ENCODE measurements around the gene C2orf69.

The C2orf69 gene

DNA sequence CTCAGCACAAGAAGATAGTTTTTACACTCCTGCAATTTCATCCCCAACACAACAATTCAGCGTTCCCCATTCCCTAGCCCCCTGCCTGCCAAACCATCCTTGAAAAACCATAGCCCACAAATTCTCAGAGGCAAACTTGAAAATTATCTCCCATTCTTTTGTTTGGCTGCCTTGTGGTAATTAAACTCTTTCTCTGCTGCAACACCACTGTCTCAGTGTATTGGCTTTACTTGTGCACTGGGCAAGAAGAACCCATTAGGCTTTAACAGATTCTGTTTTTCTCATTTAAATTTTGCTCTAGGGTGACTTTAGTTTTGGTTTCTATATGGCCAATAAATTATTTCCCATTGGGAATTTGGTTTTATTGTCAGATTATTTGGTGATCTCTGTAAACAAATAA, 36.9 kb upstream of the C2orf69 start:
- no peaks in the 10 kb centered on the region for H3K36me3 ChIP-seq (ENCODE audit: insufficient read depth, insufficient read length, low read length)
- DNase-seq (ENCODE audit: low read depth, low spot score), result no peak

DNA sequence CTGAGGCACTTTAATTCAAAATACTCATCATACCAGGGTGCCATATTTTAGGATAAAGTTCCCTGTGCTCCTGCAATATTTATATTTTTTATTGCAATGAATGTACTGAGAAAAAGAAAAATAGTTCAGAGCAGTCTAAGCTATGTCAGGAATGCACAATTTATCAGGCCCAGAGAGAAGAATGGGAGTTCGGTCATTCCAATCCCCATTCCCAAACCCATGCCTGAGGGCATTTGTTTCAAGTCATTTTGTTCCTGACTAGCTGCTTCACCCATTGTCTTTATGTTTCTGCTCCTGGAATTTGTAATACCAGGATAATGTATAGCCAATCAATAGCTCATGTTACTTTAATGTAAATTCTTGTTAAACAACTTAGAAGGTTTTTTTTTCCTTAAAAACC, 35.7 kb upstream of the C2orf69 start:
- Histone ChIP-seq H3K4me3 (ENCODE audit: insufficient read length, low read depth) (no peak overlapping the region), H3K4me1 (ENCODE audit: insufficient read depth, insufficient read length) (no peaks in the 10 kb centered on the region), H3K27me3 (ENCODE audit: insufficient read depth, insufficient read length) (no peaks in the 10 kb centered on the region), H3K9me3 (ENCODE audit: insufficient read depth, low read length) (peaks cover 53% of the 10 kb centered on the region), H3K9ac (ENCODE audit: insufficient read length, low read depth) (no peak overlapping the region), H3K36me3 (ENCODE audit: insufficient read depth, insufficient read length, low read length) (no peaks in the 10 kb centered on the region)
- TF ChIP-seq YY1 (IDR thresholded peaks at IDR 0.05; ENCODE audit: insufficient read depth, insufficient read length) (no peak), SUZ12 (IDR thresholded peaks at IDR 0.05; ENCODE audit: extremely low read depth, insufficient read depth, insufficient read length) (no peak), ZNF274 (IDR thresholded peaks at IDR 0.05; ENCODE audit: low read depth, low read length) (no peak)
- DNase-seq (ENCODE audit: low read depth, low spot score), result no peak

More for the DNA sequence above, 36.9 kb upstream of the C2orf69 start:
- no peak overlapping the region for H3K4me3 ChIP-seq (ENCODE audit: insufficient read length, low read depth)
- H3K4me1 ChIP-seq (ENCODE audit: insufficient read depth, insufficient read length), result no peaks in the 10 kb centered on the region
- no peak for TF ChIP-seq YY1 (IDR thresholded peaks at IDR 0.05; ENCODE audit: insufficient read depth, insufficient read length)
- TF ChIP-seq SUZ12 (IDR thresholded peaks at IDR 0.05; ENCODE audit: extremely low read depth, insufficient read depth, insufficient read length), result no peak
- TF ChIP-seq ZNF274 (IDR thresholded peaks at IDR 0.05; ENCODE audit: low read depth, low read length), result no peak
- H3K27me3 ChIP-seq (ENCODE audit: insufficient read depth, insufficient read length), result no peaks in the 10 kb centered on the region
- H3K9me3 ChIP-seq (ENCODE audit: insufficient read depth, low read length), result peaks cover 53% of the 10 kb centered on the region
- H3K9ac ChIP-seq (ENCODE audit: insufficient read length, low read depth), result no peak overlapping the region

DNA sequence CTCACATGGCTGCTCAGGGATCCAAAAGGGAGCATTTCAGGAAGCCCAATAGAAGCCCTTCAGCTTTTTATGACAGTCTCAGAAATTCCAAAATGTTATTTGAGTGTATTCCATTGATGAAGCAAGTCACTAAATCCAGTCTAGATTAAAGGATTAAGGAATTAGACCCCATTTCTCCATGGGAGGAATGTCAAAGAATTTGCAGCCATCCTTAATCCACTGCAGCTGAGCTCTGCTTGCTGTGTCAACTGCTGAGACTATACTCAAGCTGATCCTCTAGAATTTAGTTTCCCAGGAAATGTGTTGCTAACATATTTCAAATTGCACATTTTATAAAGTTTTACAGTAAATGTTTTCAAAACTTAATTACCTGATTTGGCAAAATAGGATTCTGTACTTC, 28.4 kb upstream of the C2orf69 start:
- Histone ChIP-seq H3K27me3 (ENCODE audit: insufficient read depth, insufficient read length) (no peaks in the 10 kb centered on the region), H3K36me3 (ENCODE audit: insufficient read depth, insufficient read length, low read length) (no peaks in the 10 kb centered on the region), H3K4me3 (ENCODE audit: insufficient read length, low read depth) (no peak overlapping the region), H3K4me1 (ENCODE audit: insufficient read depth, insufficient read length) (no peaks in the 10 kb centered on the region), H3K9me3 (ENCODE audit: insufficient read depth, low read length) (peaks cover 13% of the 10 kb centered on the region; the same call in 1 of the 2 replicates), H3K9ac (ENCODE audit: insufficient read length, low read depth) (no peak overlapping the region)
- no peak for DNase-seq (ENCODE audit: low read depth, low spot score)
- TF ChIP-seq ZNF274 (IDR thresholded peaks at IDR 0.05; ENCODE audit: low read depth, low read length), result no peak
- no peak for TF ChIP-seq YY1 (IDR thresholded peaks at IDR 0.05; ENCODE audit: insufficient read depth, insufficient read length)
- no peak for TF ChIP-seq SUZ12 (IDR thresholded peaks at IDR 0.05; ENCODE audit: extremely low read depth, insufficient read depth, insufficient read length)

DNA sequence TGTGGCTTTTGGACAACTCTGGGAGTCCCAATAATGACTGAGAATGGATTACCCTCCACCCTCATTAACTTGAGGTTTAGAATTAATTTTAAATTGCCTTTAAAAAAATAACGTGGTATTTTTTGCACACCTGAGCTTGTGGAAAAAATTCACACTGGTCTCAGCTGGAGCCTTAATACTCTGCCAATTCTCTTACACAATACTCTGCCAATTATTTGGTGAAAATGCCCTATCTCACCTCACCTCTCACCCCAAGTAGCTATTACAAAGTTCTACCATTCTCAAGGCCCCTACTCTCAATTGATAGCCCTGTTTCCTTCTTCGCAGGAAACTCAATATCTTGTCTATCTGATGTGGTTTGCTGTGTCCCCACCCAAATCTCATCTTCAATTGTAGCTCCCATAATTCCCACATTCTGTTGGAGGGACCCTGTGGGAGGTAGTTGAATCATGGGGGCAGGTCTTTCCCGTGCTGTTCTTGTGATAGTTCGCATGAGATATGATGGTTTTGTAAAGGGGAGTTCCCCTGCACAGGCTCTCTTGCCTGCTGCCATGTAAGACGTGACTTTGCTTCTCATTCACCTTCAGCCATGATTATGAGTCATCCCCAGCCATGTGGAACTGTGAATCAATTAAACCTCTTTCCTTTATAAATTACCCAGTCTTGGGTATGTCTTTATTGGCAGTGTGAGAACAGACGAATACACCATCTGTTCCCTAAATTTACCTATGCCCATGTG, 27.4 kb upstream of the C2orf69 start:
- no peak overlapping the region for H3K4me3 ChIP-seq (ENCODE audit: insufficient read length, low read depth)
- peaks cover 3% of the 10 kb centered on the region; the same call in 1 of the 2 replicates for H3K9me3 ChIP-seq (ENCODE audit: insufficient read depth, low read length)
- DNase-seq (ENCODE audit: low read depth, low spot score), result no peak
- no peaks in the 10 kb centered on the region for H3K36me3 ChIP-seq (ENCODE audit: insufficient read depth, insufficient read length, low read length)
- H3K27me3 ChIP-seq (ENCODE audit: insufficient read depth, insufficient read length), result no peaks in the 10 kb centered on the region
- H3K4me1 ChIP-seq (ENCODE audit: insufficient read depth, insufficient read length), result no peaks in the 10 kb centered on the region
- no peak overlapping the region for H3K9ac ChIP-seq (ENCODE audit: insufficient read length, low read depth)
- TF ChIP-seq ZNF274 (IDR thresholded peaks at IDR 0.05; ENCODE audit: low read depth, low read length) (no peak), YY1 (IDR thresholded peaks at IDR 0.05; ENCODE audit: insufficient read depth, insufficient read length) (no peak), SUZ12 (IDR thresholded peaks at IDR 0.05; ENCODE audit: extremely low read depth, insufficient read depth, insufficient read length) (no peak)

DNA sequence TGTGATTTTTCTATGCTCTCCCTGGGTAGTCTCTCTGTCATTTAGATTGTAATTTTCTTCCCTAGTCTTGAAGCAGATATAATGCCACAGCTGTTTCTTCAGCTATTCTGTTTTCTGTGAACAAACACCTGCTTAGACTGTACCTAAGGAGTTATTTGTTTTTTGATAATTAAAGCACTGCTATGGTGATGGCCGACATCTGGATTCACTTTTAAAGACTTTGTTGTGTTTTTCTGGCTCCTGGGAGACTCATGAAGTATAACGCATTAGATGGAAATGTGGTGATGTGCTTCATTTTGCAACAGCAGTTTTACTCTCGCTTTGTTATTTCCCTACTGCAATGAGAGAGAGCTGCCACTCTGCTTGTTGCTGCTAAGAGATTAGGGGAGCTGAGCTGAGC, 15.7 kb upstream of the C2orf69 start:
- TF ChIP-seq ZNF274 (IDR thresholded peaks at IDR 0.05; ENCODE audit: low read depth, low read length) (no peak), SUZ12 (IDR thresholded peaks at IDR 0.05; ENCODE audit: extremely low read depth, insufficient read depth, insufficient read length) (no peak), YY1 (IDR thresholded peaks at IDR 0.05; ENCODE audit: insufficient read depth, insufficient read length) (no peak)
- Histone ChIP-seq H3K27me3 (ENCODE audit: insufficient read depth, insufficient read length) (no peaks in the 10 kb centered on the region), H3K9ac (ENCODE audit: insufficient read length, low read depth) (no peak overlapping the region), H3K4me3 (ENCODE audit: insufficient read length, low read depth) (no peak overlapping the region), H3K36me3 (ENCODE audit: insufficient read depth, insufficient read length, low read length) (no peaks in the 10 kb centered on the region), H3K4me1 (ENCODE audit: insufficient read depth, insufficient read length) (no peaks in the 10 kb centered on the region), H3K9me3 (ENCODE audit: insufficient read depth, low read length) (no peaks in the 10 kb centered on the region)
- DNase-seq (ENCODE audit: low read depth, low spot score), result no peak

DNA sequence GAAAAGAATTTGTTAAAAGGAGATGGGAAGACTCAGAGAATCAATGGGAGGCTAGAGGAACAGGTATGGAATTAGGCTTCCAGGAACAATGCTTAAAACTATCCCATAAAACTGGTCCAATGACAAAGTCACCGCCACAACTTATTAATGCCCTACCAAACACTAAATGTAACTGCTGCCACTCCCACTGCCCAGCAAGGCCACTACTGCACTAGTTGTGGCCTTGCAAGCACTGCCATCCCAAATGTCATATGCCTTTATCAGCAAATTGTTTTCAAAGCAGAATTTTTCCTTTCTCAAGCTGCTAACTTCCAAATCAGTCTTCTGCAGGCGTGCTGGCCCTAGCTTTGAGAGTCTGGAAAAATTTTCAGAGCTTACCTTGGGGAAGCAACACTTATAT, 14.5 kb upstream of the C2orf69 start:
- Histone ChIP-seq H3K4me1 (ENCODE audit: insufficient read depth, insufficient read length) (no peaks in the 10 kb centered on the region), H3K9me3 (ENCODE audit: insufficient read depth, low read length) (no peaks in the 10 kb centered on the region), H3K4me3 (ENCODE audit: insufficient read length, low read depth) (no peak overlapping the region), H3K9ac (ENCODE audit: insufficient read length, low read depth) (no peak overlapping the region), H3K27me3 (ENCODE audit: insufficient read depth, insufficient read length) (no peaks in the 10 kb centered on the region), H3K36me3 (ENCODE audit: insufficient read depth, insufficient read length, low read length) (no peaks in the 10 kb centered on the region)
- no peak for TF ChIP-seq YY1 (IDR thresholded peaks at IDR 0.05; ENCODE audit: insufficient read depth, insufficient read length)
- TF ChIP-seq SUZ12 (IDR thresholded peaks at IDR 0.05; ENCODE audit: extremely low read depth, insufficient read depth, insufficient read length), result no peak
- TF ChIP-seq ZNF274 (IDR thresholded peaks at IDR 0.05; ENCODE audit: low read depth, low read length), result no peak
- no peak for DNase-seq (ENCODE audit: low read depth, low spot score)

DNA sequence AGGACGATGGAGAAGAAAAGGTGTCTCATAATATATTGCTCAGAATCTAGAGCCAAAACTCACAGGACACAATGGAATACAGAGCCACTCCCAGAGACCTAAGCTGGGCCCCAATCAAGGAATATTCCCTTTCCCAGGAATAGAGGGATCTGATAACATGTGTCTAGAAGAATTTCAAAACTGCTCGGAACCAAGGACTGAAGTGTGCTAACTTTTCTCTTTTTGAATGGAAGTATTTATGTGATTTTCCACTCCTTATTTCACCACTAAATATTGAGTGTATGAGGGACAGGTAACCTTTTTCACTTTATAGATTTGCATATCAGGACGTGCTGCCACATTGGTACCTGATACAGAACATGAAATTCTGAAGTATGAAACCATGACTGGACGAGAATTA, 9.2 kb upstream of the C2orf69 start:
- no peak for DNase-seq (ENCODE audit: low read depth, low spot score)
- Histone ChIP-seq H3K36me3 (ENCODE audit: insufficient read depth, insufficient read length, low read length) (no peaks in the 10 kb centered on the region), H3K4me3 (ENCODE audit: insufficient read length, low read depth) (no peak overlapping the region), H3K27me3 (ENCODE audit: insufficient read depth, insufficient read length) (no peaks in the 10 kb centered on the region), H3K9me3 (ENCODE audit: insufficient read depth, low read length) (no peaks in the 10 kb centered on the region), H3K4me1 (ENCODE audit: insufficient read depth, insufficient read length) (no peaks in the 10 kb centered on the region), H3K9ac (ENCODE audit: insufficient read length, low read depth) (no peak overlapping the region)
- TF ChIP-seq SUZ12 (IDR thresholded peaks at IDR 0.05; ENCODE audit: extremely low read depth, insufficient read depth, insufficient read length) (no peak), YY1 (IDR thresholded peaks at IDR 0.05; ENCODE audit: insufficient read depth, insufficient read length) (no peak), ZNF274 (IDR thresholded peaks at IDR 0.05; ENCODE audit: low read depth, low read length) (no peak)
